Stimulated activated CD8-positive, alpha-beta memory T cell treated with anti-CD3 and anti-CD28 coated beads, Interleukin-15, amount 100 ng/mL, for 24 hours (primary cell): Measurements from ENCODE around the gene PCP4L1.
"Not testable (repeated sequence)": the region's sequence is repeated elsewhere in the genome, so short reads cannot be mapped to it uniquely, and the experiment has no call there.

Experiments used
- DNase-seq: peaks from one replicate; pipeline ENCODE4 v3.0.0-alpha.2; 2020; ENCODE audit warnings: low read depth

The PCP4L1 gene

DNA sequence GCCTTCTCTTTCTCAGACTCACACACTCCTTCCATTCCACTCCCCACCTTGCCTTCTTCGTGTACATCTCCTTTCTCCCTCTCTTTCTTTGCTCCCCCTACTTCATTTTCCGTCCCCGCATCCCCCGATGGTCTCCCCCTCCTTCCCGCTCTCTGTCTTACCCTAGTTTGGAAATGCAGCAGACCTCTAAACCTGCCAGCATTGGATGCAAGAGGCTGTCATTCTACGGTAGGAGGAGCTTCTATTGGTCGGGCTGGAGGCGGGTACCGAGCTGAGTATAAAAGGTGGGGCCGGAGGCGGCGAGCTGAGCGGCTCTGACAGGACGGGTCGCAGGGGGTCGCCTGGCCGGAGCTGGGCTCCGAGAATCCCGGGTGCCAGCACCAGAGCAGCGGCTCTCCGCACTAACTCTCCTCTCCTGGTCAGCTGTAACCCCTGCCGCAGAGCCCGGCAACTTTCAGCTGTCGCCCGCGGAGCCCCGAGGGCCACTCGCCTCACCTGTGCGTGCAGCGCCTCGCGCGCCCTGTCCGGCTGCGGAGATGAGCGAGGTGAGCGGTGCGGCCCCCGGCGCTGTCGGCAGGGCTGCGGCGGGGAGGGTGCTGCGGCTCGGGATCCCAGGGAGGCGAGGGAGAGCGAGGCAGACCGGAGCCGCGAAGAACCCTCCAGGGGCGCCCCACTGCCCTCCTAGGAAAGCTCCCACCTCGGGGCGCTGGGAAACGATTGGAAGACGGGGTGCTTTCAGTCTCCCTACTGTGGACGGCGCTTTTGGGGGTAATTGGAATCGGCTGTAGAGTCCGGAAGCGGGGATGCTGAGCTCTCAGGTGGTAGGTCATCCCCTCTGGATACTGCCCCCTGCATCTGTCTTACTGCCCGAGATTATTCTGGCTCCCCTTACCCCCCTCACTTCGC, at the start of gene PCP4L1:
Gene PCP4L1, plus strand, starts transcription at position 307 of the 906 bp plus-strand sequence. Its CDS starts 230 bp downstream, at position 537.
- peak; percentile 1 for DNase-seq

DNA sequence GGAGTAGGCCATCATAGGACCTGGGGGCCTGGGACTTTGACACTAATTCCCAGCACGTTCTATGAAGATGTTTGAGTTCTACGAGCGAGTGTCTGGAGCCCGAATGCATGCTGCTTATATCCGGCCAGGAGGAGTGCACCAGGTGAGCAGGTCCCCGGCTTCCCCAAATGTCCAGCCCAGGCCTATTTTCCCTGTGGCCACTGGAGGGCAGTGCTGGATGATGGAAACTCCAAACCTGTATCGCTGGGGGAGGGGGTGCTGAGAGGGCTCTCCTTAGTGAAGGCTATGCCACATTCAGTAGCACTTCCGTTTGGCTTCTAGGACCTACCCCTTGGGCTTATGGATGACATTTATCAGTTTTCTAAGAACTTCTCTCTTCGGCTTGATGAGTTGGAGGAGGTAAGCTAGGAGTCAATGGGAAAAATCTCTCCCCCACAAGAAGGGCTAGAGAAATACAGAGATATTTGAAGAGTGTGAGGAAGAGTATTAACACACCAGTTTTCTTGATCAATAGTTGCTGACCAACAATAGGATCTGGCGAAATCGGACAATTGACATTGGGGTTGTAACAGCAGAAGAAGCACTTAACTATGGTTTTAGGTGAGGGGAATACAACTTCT, 48.6 kb upstream of the PCP4L1 start:
- no peak for DNase-seq

DNA sequence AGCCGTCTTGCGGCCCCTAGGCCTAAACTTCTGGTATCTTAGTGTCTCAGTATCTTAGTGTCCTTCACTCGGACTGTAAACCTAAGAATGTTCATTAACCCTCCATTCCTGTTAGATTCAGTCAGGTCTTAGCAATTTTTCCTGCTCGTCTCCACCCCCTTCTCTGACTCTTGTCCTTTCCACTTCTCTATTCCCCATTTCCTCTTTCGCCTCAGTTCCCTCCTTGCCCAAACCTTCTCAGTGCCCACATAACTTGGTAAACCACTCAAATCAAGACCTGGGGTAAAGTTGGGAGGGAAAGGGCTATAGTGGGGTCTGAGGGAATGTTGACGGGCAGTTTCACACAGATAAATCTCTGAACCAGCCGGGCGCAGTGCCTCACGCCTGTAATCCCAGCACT, 44.2 kb upstream of the PCP4L1 start:
- no peak for DNase-seq

DNA sequence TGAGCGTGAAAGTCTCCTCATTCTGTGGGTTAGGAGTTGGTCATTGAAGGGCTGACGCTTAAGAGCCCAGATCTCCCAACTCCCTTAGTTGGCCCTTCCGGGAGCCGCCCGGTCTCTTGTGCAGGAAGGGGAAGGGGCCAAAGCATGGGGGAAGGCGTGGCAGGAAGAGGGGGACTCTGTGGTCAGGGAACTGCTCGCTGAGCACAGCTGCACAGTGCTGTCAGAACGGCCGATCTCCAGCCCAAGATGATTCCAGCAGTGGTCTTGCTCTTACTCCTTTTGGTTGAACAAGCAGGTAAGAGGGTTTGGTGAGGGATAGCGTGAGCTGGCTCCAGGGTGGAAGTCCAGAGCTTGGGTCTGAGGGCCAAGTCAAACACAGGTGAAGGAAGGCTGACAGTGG, 43.5 kb upstream of the PCP4L1 start, which contains the start of gene FCER1G:
Gene FCER1G, plus strand, starts transcription at position 220 of the 400 bp plus-strand sequence. Its CDS starts 27 bp downstream, at position 247.
- no peak for DNase-seq

DNA sequence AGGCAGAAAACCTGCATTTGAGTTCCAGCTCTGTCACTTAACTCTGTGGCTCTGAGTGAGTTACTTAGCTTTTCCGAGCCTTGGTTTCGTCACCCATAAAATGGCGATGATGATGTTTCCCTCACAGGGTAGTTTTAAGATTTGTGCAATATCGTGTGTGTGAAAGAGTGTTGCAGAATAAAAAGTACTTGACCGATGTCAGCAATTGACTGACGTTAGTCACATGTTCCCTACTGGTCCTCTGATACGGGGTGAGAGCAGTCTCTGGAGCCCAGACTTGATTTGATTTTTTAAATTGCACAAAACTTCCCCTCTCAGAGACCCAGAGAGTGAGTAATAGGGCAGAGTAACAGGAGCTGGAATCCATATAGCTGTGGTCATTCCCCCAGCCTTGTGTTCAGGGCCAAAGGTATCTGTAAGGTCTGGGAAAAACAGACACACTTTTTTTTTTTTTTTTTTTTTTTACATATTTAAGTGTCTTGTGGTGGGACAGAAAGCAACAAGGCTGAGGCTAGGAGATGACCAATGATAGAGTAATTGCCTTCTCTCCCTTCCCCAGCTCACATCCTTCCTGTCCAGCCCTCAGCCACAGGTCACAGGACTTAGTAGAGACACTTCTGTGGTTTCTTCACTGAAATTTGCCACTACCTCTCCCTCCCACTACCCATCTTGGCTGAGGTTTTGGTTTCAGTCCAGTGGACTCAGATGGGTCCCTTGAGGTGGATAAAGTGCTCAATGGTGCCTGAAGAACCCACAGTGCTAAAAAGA, 41.4 kb upstream of the PCP4L1 start:
- no peak for DNase-seq

DNA sequence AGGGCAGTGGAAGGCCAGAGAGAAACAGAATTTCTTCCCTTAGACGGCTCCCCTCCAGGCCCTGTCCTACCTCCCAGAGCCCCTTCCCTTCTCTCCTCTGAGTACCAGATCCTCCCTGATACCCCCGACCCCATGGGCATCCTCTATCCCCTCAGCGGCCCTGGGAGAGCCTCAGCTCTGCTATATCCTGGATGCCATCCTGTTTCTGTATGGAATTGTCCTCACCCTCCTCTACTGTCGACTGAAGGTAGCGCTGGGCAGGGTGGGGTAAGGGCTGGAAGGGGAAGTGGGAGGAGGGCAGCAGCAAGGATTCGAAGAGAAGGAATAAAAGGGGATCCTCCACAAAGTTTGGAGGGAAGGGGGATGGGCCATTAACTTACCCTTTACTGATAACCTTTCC, 40.7 kb upstream of the PCP4L1 start:
- no peak for DNase-seq

DNA sequence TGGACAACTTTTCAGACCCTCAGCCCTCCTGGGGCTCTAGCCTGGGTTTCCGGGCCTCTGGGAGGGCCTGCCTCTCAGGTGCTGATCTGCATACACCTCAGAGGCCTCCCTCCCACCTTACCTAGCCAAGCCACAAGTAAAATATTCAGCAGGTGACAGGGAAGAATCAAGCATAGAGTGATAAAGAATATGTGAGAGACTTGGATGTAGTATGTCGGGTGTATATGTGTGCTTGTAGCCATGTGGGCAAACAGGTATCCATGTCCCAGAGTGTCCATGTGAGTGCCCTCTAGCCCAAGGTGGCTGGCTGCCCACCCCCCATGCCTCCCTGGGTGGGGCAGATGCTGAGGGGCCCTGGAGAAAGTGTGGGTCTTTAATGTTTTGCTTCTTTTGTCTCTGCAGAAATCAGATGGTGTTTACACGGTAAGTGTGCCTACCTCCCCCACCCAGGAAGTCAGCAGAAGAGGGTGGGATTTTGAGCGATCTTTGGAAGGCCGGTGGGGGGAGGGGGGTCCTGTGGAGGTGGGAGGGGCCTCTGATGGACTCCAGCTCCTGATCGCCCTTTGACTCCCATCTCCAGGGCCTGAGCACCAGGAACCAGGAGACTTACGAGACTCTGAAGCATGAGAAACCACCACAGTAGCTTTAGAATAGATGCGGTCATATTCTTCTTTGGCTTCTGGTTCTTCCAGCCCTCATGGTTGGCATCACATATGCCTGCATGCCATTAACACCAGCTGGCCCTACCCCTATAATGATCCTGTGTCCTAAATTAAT, 40.1 kb upstream of the PCP4L1 start:
- DNase-seq = no peak

DNA sequence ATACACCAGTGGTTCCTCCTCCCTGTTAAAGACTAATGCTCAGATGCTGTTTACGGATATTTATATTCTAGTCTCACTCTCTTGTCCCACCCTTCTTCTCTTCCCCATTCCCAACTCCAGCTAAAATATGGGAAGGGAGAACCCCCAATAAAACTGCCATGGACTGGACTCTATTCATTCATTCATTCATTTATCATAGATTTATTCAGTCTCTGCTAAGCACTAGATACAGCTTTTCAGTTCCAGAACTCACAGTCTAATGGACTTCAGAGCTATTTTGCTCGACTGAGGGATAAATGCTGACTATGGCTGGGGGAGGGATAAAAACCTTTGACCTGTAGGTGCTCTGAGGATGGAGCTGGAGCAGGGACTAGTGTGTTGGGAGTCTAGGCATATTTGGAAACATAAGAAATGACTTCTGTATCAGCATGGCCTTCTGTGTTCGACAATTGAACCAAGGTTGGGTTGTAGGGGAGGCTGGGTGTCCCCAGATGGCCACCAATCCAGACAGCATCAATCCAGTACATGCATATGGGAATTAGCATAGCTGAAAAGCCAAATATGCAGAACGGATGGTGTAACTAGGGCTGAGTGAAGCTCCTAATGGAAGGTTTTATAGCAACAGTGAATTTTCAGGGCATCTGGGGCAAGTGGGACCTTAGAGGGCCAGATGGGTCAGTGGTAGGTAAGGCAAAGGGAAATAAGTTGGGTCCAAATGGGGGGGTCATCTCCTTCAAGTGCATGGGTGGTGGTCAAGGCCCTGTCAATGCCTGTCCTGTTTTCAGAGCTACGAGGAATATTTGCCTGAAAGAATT, 39.3 kb upstream of the PCP4L1 start:
- no peak for DNase-seq

DNA sequence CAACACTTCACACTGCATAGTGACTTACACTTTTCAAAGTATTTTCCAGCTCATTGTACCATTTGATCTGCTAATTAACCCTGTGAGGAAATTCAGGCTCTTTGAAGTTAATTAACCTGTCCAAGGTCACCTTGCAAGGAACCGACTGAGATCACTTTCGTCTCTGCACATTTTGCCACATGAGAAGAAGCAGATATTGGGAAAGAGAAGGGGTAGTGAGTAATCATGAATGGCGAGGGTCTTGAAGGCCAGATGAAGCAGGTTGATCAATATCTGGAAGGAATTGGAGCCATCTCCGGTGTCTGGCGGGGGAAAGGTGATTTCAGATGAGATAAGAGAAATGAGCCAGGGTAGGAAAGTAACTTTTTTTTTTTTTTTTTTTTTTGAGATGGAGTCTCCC, 38.5 kb upstream of the PCP4L1 start:
- DNase-seq = no peak

DNA sequence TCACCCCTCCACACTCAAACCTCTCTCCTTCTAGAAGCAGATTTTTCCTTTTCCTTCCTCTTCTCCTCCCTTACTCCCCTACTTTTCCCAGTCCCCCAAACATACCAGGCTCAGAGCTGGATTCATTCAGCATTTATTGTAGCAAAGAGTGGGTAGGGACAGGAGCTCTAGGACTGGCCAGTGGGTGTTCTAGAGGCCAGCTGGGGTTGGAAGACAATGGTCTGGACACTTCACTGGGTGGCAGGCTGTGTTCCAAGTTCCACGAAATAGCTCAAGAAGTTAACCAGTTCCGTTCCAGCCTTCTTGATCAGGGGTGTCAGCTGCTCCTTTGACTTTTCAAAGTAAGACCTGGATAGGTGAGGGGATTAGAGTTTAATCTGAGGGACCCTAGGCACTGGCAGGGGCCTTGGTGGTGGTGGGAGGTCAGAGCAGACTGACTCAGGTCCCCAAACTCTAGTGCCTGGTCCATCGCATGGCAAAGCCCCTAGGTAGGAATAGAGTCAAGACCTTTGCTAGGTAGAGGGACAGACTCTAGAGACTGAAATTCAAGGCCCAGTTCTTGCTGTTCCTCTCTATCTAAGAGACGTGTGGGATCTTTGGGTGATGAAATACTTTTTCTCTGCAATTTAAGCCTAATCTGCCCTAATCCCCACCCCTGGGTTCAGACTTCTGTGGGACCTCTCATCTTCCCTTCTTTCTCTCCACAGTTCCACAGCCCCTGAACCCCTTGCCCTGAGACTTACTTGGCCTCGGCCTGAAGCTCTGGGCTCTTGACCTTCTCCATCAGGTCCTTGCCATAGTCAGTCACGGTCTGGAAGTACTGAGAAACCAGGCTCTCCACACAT, 36.1 kb upstream of the PCP4L1 start:
- DNase-seq = no peak

DNA sequence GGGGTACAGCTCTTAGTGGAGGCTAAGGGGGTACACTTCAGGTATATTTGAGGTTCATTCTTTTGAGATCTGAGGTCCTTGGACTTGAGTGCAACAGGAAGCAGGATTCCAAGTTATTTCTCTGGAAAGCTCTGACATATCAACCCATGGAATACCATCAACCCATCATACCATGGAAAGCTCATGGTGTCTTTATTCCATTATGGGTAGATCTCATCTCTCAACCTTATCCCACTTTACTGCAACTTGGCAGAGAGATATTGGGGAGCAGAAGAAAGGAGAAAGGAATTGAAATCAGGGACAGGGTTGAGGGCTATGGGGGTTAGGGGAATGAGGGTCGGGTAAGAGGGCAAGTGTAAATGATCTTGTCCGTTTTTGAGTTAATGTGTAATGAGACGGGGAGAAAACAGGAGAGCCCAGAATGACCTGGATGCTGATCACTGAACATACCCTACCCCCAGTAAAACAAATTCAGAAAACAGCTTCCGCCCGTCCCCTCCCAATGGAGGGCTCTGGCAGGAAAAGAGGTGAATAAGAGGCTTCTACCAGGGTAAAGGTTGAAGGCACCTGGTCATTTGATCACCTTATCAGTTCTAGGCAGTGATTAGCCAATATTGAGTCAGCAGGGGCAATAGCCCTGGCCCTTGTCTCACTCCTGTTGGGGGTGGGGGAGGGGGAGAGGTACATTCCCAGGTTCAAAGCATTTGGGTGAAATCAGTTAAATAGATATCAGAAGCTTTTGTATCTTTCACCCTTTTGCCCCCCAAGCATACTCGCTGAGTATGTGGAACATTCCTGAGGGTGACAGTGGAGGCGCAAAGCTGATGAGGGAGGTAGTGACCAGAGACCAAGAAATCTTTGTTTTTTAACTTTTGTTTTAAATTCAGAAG, 34.5 kb upstream of the PCP4L1 start:
- no peak for DNase-seq

DNA sequence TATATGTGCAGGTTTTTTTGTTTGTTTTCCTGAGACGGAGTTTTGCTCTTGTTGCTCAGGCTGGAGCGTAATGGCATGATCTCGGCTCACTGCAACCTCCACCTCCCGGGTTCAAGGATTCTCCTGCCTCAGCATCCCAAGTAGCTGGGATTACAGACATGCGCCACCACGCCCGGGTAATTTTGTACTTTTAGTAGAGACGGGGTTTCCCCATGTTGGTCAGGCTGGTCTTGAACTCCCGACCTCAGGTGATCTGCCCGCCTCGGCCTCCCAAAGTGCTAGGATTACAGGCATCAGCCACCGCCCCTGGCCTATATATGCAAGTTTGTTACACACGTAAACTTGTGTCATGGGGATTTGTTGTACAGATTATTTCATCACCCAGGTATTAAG, 33.9 kb upstream of the PCP4L1 start:
- DNase-seq = not testable (repeated sequence)

DNA sequence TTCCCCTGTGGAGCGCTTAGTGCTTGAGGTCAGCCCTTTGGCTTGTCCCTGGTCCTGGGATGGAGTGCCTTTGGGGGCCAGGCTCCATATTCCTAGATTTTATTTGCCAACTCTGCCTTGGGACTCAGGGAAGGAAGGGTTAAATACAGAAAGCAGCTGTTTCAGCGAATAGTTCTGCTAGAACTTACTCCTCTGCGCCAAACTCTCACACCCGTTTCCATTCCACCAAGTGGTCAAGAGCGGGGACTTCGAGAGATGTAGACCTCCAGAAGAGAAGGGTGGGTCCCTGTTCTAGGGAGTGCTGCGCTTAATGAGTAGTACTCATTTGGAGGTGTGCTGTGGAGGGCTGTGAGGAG, 33.4 kb upstream of the PCP4L1 start:
- DNase-seq = no peak

DNA sequence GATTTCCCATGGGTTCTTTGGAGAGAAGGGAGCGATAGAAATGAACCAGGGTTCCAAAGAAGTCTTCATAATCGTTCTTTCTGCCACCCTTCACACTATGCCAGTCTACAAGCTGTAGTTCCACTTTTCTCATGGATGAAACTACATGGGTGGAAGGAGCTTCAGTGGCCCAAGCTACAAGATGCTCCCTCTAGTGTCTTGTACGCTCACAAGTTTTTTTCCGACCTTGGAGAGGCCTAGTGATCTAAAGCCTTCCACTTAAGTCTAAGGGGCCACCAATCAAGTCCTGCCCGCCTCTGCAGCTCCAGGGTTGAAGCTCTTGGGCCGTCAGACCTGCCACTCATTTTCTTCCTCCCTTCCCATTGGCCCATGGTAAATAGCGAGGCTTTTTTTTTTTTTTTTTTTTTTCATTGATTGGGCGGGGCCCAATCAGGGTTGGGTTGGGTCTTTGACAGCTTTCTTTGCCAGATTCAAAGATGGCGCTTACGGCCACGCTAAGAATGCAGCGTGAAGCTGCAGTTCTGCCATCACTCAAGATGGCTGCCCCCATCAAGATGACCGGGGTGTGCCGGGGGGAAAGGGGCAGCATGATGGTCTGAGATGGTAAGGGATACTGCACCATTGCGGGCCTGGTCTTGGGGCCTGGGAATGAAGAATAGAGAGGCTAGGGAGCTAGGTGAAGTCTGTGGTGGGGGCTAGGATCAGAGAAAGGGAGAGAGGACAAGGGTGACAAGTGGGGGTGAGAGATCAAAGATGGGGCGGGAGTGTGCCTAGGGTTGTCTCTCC, 32.8 kb upstream of the PCP4L1 start, which contains the start of gene TOMM40L:
Gene TOMM40L, plus strand, starts transcription at position 527 of the 786 bp plus-strand sequence. CDS start 430 bp downstream, outside the sequence.
- peak; percentile 46 for DNase-seq

DNA sequence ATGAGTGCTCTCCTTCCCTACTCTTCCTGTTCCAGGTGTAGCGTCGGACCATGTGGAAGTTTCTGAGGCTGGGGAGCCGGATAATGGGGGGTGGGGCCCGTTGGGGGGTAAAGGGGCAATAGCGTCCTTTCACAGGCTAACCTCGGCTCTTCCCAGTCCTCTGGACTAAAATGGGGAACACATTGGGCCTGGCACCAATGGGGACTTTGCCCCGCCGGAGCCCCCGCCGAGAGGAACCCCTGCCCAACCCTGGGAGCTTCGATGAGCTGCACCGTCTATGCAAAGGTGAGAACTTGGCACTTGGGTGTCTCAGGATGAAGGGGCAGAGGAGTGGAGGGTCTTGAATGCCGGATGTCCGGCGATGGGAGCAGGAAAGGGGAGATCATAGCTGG, 32.2 kb upstream of the PCP4L1 start:
- no peak for DNase-seq

DNA sequence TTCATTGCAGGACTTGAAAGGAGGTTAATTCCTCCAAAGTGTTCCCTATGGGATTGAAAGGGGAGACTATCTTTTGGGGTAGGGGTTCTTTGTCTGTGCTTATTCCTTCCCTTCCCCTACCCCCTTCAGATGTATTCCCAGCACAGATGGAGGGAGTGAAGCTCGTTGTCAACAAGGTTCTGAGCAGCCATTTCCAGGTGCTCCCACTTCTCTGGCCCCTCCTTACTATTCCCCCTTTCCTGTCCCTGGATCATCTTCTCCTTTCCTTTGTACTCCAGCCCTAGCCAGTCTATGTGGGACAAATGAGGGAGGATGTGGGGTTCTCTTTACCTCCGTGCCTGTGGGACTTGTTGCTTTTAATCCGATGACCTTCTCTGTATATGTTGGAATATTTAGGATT, 31.8 kb upstream of the PCP4L1 start:
- no peak for DNase-seq

DNA sequence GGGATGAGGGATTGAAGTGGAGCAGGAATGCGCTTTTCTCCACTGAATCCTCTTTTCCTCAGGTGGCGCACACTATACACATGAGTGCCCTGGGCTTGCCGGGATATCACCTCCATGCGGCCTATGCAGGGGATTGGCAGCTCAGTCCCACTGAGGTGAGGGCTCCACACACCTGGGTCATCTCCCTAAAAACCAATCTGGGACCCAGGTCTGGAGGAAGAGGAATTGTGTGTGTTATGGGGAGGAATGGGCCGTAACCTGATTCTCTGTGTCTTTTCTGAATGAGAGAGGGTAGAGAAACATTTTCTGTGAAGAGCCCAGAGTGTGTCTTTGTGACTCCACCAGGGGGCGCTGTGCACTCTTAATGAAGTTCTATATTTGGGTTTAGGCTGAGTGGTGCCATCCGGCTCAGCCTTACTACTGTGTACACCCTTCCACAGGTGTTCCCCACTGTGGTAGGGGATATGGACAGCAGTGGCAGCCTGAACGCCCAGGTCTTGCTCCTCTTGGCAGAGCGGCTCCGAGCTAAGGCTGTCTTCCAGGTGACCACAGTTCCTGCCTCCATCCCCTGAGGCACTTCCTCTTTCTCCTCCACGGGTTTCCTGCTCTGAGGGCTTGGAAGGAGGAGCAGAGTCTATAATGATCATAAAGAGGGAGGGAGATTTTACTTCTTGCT, 31.2 kb upstream of the PCP4L1 start:
- DNase-seq = peak; percentile 85

DNA sequence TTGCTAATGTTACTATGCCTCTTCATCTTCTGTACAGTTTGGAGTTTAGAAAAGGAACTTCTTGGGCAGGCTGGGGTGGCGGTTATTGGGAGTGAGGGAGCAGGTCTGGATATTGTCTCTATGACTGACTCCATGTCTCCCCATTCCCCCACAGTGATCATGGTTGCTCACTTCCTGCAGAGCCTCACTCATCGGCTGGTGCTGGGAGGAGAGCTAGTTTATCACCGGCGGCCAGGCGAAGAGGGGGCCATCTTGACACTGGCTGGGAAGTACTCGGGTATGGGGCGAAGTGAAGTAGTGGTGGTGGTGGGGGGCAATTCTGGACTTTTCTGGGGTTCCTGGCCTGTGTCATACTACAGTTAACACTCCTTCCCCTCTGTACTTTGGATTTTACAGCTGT, 30.5 kb upstream of the PCP4L1 start:
- DNase-seq = no peak
